ENCODE measurements around the gene FBH1.

FBH1 gene

GRCh38 chr10:5918763-5919162, 28.7 kb downstream of the FBH1 start:
- ChIA-PET CTCF (no interaction called here), POLR2A (no interaction called here)
- DNase-seq (ENCODE audit: low read depth, low spot score), result no peak
- no peak overlapping the region for H3K4me3 ChIP-seq (ENCODE audit: low read depth, low read length)
- TF ChIP-seq CTCF (IDR thresholded peaks at IDR 0.05; ENCODE audit: insufficient read depth, low read length, missing control alignments), result no peak

GRCh38 chr10:5919568-5919967, 29.5 kb downstream of the FBH1 start:
- ChIA-PET CTCF (no interaction called here), POLR2A (no interaction called here)
- no peak for TF ChIP-seq CTCF (IDR thresholded peaks at IDR 0.05; ENCODE audit: insufficient read depth, low read length, missing control alignments)
- no peak for DNase-seq (ENCODE audit: low read depth, low spot score)
- H3K4me3 ChIP-seq (ENCODE audit: low read depth, low read length), result no peak overlapping the region

- CTCF ChIA-PET, result no interaction called here
- TF ChIP-seq CTCF (IDR thresholded peaks at IDR 0.05; ENCODE audit: insufficient read depth, low read length, missing control alignments), result no peak
- no peak overlapping the region for H3K4me3 ChIP-seq (ENCODE audit: low read depth, low read length)
- POLR2A ChIA-PET, result no interaction called here
- DNase-seq (ENCODE audit: low read depth, low spot score), result no peak
Observed at GRCh38 chr10:5921746-5922145, 31.7 kb downstream of the FBH1 start.

GRCh38 chr10:5924889-5925288, 34.8 kb downstream of the FBH1 start:
- TF ChIP-seq CTCF (IDR thresholded peaks at IDR 0.05; ENCODE audit: insufficient read depth, low read length, missing control alignments), result no peak
- ChIA-PET CTCF (no interaction called here), POLR2A (no interaction called here)
- H3K4me3 ChIP-seq (ENCODE audit: low read depth, low read length), result no peak overlapping the region
- DNase-seq (ENCODE audit: low read depth, low spot score), result no peak

GRCh38 chr10:5927306-5927705, 37.3 kb downstream of the FBH1 start:
- DNase-seq (ENCODE audit: low read depth, low spot score), result peak; percentile 61
- CTCF ChIA-PET, result interaction anchor here (1.0 to 1.6 kb wide), 3 partner anchors 86 to 474 kb away, joined by 3 to 4 read pairs (median 4); no protein-coding TSS in a partner anchor
- POLR2A ChIA-PET, result interaction anchor here (0.5 kb wide), 1 partner anchor 15 kb away, joined by 3 read pairs; no protein-coding TSS in a partner anchor

GRCh38 chr10:5929442-5929841, 39.4 kb downstream of the FBH1 start:
- no peak for TF ChIP-seq CTCF (IDR thresholded peaks at IDR 0.05; ENCODE audit: insufficient read depth, low read length, missing control alignments)
- POLR2A ChIA-PET, result no interaction called here
- CTCF ChIA-PET, result interaction anchor here (0.7 kb wide), 1 partner anchor 50 kb away, joined by 3 read pairs; no protein-coding TSS in a partner anchor
- no peak overlapping the region for H3K4me3 ChIP-seq (ENCODE audit: low read depth, low read length)
- DNase-seq (ENCODE audit: low read depth, low spot score), result no peak

More at GRCh38 chr10:5927306-5927705, 37.3 kb downstream of the FBH1 start:
- H3K4me3 ChIP-seq (ENCODE audit: low read depth, low read length), result no peak overlapping the region
- no peak for TF ChIP-seq CTCF (IDR thresholded peaks at IDR 0.05; ENCODE audit: insufficient read depth, low read length, missing control alignments)
